ENCODE data around the gene GOLT1A.

GOLT1A gene

DNA sequence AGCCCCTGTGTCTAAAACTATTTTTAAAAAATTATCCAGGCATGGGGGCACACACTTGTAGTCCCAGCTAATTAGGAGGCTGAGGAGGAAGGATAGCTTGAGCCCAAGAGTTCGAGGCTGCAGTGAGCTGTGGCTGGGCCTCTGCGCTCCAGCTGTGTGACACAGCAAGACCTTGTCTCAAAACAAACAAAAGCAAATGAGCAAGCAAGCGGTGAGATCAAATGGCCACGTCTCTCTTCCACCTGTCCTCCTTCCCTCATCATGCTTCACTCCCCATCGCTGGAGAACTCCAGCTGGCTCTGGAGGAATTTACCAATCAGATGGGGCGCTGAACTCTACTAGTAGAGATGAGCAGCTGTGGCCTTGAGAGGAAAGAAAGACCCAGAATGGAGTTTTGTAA lies 33.7 kb downstream of the GOLT1A start:
- TF ChIP-seq POLR2AphosphoS5 (IDR thresholded peaks at IDR 0.05; ENCODE audit: low read depth, low read length) (no peak), TAF1 (IDR thresholded peaks at IDR 0.05; ENCODE audit: borderline replicate concordance, insufficient read depth, low read length) (no peak), REST (IDR thresholded peaks at IDR 0.05; ENCODE audit: insufficient read depth in 1 of 2, low read depth in 2 of 2, low read length in 2 of 2) (no peak), SIN3A (IDR thresholded peaks at IDR 0.05; ENCODE audit: borderline replicate concordance, insufficient read depth, low read length) (no peak), FOXP2 (optimal IDR thresholded peaks at IDR 0.05; ENCODE audit: borderline replicate concordance, extremely low read depth, extremely low read length, insufficient read depth) (no peak)

DNA sequence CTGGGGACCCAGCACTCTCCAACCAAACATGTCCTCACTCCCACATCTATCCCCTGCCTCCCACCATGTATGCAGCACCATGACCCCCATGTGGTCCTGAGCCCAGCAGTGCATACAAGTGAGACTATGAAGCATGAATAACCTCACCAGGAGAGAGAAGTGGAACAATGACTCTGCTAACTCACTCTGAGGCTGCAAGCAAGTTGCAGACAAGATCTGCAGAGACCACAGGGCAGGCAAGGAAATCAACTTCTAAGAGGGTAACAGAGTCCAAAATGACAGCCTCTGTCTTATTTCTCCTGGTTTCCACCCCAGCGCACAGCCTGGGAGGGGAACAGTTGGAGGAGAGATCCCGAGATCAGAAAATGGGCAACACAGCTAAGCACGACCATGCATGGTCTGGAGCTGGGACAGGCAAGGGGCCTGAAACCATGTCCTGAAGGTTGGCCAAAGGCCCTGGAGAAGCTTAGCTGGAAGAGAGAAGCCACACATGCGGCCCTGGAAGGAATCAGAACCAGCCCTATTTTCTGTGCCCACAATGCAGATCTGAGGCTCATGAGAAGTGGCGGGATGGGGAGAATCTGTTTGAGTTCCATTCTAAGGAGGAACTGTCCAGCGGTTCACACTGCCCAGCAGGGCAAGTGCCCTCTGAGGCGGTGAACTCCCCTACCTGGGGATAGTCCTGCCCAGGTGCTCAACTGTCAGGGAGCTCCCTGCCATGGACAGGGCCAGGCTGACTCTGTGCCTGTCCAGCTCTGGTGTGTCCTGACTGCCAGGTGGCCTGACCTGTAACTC lies 35.1 kb downstream of the GOLT1A start:
- TF ChIP-seq REST (IDR thresholded peaks at IDR 0.05; ENCODE audit: insufficient read depth in 1 of 2, low read depth in 2 of 2, low read length in 2 of 2) (peak in 1 of 2 experiments; percentile 74; a peak in 2 of 4 replicates), FOXP2 (optimal IDR thresholded peaks at IDR 0.05; ENCODE audit: borderline replicate concordance, extremely low read depth, extremely low read length, insufficient read depth) (no peak), SIN3A (IDR thresholded peaks at IDR 0.05; ENCODE audit: borderline replicate concordance, insufficient read depth, low read length) (no peak), POLR2AphosphoS5 (IDR thresholded peaks at IDR 0.05; ENCODE audit: low read depth, low read length) (no peak), TAF1 (IDR thresholded peaks at IDR 0.05; ENCODE audit: borderline replicate concordance, insufficient read depth, low read length) (no peak)

DNA sequence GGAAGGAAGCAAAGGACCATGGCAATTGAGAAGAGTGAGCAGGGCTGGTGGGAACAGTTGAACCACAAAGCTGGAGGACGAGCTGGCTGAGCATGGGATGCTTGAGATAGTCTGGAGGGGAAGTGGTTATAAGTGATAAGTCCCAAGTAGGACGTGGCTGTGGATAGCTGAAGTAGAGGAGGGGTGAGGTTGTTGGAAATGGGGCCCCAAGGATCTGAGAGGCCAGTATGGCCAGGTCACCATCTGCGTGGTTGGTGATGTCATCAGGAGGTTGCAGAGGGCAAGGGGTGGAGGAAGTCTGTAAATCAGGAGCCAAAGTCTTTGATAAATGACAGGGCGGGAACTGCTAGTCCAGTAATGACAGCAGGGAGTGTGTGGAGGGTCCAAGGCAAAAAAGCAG lies 36.7 kb downstream of the GOLT1A start:
- TF ChIP-seq FOXP2 (optimal IDR thresholded peaks at IDR 0.05; ENCODE audit: borderline replicate concordance, extremely low read depth, extremely low read length, insufficient read depth) = no peak
- TF ChIP-seq REST (IDR thresholded peaks at IDR 0.05; ENCODE audit: insufficient read depth in 1 of 2, low read depth in 2 of 2, low read length in 2 of 2) = no peak
- TF ChIP-seq POLR2AphosphoS5 (IDR thresholded peaks at IDR 0.05; ENCODE audit: low read depth, low read length) = no peak
- TF ChIP-seq SIN3A (IDR thresholded peaks at IDR 0.05; ENCODE audit: borderline replicate concordance, insufficient read depth, low read length) = no peak
- no peak for TF ChIP-seq TAF1 (IDR thresholded peaks at IDR 0.05; ENCODE audit: borderline replicate concordance, insufficient read depth, low read length)

- TF ChIP-seq FOXP2 (optimal IDR thresholded peaks at IDR 0.05; ENCODE audit: borderline replicate concordance, extremely low read depth, extremely low read length, insufficient read depth) (no peak), POLR2AphosphoS5 (IDR thresholded peaks at IDR 0.05; ENCODE audit: low read depth, low read length) (no peak), REST (IDR thresholded peaks at IDR 0.05; ENCODE audit: insufficient read depth in 1 of 2, low read depth in 2 of 2, low read length in 2 of 2) (no peak), TAF1 (IDR thresholded peaks at IDR 0.05; ENCODE audit: borderline replicate concordance, insufficient read depth, low read length) (no peak), SIN3A (IDR thresholded peaks at IDR 0.05; ENCODE audit: borderline replicate concordance, insufficient read depth, low read length) (no peak)
Observed at GRCh38 chr1:204176049-204176448, 37.7 kb downstream of the GOLT1A start.

Data from PFSK-1 (cell line).